ENCODE data around the gene NLRP6.
"Not testable (repeated sequence)": the region's sequence is repeated elsewhere in the genome, so short reads cannot be mapped to it uniquely, and the experiment has no call there.

Gene NLRP6

DNA sequence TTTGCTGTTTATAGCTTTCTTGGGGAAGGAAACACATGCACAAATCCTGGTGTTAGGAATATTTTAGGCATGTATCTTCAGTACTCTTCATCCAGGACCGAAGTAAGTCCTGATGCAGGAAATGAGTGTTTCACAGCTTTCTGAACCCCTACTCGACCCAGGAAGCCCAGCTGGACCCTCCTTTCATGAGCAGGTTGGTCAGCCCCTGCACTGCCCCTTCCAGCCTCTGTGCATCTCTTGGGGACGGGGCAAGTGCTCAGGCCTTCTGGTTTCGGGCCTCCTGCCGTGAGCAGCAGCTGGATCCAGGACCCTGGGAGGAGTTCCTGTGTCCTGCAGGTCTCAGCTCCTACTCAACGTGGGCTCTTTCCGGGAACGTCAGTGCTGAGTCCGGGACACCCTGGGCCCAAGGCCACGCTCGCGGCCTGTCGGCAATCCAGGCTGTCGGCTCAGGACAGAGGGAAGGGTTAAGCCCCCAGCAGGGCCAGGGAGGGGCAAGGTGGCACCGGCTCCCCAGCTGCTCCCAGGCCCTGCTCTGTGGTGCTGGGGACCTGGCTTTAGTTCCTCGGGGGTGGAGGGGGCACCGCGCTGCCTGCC lies 31.9 kb downstream of the NLRP6 start:
- DNase-seq: not testable (repeated sequence)

- DNase-seq: not testable (repeated sequence)
Measured at GRCh38 chr11:311013-311748, 33.0 kb downstream of the NLRP6 start.

DNA sequence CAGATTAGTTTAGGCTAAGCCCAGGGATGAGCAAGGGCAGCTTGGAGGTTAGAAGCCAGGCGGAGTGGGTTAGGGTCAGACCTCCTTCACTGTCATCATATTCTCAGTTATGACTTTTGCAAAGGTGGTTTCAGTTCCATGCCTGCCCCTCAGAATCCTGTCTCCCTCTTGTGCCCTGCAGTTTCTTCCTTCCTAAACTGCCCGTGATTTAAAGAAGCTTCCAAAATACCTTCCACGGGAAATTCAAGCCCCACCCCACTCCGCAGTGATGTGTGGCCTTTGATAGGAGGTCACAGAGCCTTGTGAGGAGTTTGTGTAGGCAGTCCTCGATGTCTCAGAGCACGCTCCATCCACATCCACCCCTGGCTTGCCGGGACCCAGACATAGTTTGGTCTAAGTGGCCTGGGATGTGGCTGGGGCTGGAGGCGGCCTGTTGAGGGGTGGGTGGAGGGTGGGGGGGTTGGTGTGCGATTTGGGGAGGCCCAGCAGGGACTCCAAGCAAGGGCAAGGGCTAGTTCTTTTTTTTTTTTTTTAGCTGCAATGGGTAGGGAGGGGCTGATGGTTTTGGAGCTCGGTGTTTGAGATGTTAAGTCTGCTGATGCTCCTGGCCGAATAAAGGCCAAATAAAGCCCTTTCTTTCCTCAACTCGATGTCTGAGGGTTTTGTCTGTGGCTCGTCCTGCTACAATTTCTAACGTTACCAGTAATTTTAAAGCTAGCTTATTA lies 34.0 kb downstream of the NLRP6 start:
- no peak for DNase-seq

- DNase-seq: no peak
Measured at GRCh38 chr11:313304-313786, 35.1 kb downstream of the NLRP6 start.

DNA sequence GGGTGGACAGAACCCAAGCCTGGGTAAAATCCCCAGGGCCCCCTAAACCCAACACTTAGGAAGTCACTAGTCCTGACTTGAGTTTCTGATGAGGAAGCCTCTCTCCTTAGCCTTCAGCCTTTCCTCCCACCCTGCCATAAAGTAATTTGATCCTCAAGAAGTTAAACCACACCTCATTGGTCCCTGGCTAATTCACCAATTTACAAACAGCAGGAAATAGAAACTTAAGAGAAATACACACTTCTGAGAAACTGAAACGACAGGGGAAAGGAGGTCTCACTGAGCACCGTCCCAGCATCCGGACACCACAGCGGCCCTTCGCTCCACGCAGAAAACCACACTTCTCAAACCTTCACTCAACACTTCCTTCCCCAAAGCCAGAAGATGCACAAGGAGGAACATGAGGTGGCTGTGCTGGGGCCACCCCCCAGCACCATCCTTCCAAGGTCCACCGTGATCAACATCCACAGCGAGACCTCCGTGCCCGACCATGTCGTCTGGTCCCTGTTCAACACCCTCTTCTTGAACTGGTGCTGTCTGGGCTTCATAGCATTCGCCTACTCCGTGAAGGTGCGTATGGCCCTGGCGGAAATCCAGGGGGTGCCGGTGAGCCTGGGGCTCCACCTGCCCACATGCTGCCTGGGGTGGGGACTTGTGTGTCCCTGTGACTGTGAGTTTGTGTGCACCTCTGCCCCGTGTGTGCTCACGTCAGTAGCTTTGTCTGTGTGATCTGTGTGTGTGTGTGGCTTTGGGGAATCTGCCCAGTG lies 35.8 kb downstream of the NLRP6 start, which contains the start of gene IFITM1:
TSS of gene IFITM1 (plus strand) at position 254 of the 767 bp plus-strand sequence. CDS start at position 385, 131 bp downstream.
- DNase-seq: no peak

DNA sequence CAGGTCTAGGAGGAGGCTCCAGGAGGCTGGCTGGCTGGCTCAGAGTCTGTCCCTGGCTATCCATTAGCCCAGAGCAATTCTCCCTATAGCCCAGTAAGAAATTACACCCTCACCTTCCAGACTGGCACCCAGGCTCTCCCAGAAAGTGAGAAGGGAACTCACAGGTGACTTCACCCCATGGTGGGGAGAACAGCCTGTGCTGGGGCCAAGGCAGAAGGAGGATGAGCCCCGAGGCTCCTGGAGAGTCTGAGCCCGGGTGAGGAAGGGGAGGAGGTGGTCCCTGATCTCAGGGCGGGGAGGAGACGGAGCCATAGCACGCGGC lies 36.3 kb downstream of the NLRP6 start:
- DNase-seq: not testable (repeated sequence)

GRCh38 chr11:315051-315481 lies 36.9 kb downstream of the NLRP6 start:
- DNase-seq: no peak

- DNase-seq: no peak
Measured at GRCh38 chr11:315516-315994, 37.3 kb downstream of the NLRP6 start.

- no peak for DNase-seq
Measured at GRCh38 chr11:316031-316701, 38.0 kb downstream of the NLRP6 start.

- no peak for DNase-seq
Measured at GRCh38 chr11:316891-317301, 38.7 kb downstream of the NLRP6 start.

DNA sequence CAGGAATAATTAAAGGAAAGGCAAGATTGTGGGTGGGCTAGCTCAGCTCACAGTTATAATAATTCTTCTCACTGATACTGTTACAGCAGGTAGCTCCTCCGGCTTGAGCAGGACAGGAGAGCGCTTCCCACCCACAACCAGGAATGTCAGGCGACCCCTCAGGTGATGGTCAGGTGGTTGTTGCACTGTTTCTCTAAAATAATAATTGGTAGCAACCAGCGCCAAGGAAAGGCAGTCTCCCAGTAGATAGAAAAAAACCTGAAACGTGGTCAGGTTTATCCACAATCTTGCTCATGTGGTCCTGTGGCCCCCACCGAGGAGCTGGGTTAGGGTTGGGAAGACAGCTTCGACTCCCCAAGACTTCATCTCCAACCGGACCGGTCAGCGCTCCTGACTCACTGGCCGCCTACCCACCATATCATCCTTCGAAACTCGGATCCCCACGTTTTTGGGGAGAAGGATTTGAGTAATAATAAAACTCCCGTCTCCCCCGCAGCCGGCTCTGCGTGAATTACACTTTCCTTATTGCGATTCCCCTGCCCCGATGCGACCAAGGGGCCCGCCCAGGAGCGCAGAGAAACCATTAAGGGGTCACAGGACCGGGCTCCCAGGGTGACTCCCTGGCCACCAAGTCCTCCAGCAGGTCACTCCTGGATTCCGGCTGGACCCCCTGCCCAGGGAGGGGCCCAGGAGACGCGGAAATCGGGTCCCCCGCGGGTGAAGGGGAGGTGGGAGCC lies 39.6 kb downstream of the NLRP6 start:
- DNase-seq: not testable (repeated sequence)

DNA sequence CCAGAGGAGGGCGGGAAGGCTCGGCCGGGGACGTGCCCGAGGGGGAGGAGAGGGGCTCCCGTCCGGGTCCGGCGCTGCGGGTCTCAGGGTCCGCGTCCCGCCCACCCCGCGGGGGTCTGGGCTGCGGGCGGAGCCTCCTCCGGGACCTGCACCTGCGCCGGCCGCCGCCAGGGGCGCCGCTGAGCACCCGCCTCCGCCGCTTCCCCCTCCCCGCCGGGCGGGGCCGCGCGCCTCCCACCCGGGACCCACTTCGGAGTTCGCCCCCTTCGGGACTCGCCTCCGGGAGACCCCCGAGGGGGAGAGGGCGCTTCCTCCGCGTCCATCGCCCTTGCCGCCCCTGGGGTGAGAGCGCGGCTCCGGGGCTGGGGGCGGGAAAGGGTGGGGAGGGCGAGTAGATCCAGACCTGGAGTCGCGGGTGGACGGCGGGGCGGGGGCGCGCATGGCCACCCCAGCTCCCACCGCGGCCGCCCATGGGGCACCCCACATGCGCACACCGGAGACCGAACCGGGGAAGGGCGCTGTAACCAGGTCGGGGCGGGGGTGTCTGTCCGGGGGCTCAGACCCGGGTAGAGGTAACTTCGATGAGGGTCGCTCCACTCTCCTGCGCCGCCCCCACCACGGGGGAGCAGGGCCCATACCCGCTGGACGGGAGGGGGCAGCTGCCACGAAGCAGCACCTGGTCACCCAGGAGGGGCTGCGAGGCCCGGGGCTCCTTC lies 40.4 kb downstream of the NLRP6 start:
- DNase-seq: not testable (repeated sequence)

DNA sequence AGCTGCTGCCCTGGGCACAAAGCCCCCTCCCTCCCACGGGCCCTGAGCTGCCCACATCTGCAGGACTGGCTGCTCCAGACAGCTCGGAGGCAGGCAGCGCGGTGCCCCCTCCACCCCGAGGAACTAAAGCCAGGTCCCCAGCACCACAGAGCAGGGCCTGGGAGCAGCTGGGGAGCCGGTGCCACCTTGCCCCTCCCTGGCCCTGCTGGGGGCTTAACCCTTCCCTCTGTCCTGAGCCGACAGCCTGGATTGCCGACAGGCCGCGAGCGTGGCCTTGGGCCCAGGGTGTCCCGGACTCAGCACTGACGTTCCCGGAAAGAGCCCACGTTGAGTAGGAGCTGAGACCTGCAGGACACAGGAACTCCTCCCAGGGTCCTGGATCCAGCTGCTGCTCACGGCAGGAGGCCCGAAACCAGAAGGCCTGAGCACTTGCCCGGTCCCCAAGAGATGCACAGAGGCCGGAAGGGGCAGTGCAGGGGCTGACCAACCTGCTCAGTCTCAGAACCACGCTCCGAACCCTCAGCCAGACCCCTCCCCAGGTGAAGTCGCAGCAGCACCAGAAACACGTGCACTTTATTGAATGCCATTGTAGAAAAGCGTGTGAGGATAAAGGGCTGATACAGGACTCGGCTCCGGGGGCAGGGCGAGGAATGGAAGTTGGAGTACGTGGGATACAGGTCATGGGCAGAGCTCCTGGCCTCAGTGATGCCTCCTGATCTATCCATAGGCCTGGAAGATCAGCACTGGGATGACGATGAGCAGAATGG lies 41.1 kb downstream of the NLRP6 start:
- not testable (repeated sequence) for DNase-seq

DNA sequence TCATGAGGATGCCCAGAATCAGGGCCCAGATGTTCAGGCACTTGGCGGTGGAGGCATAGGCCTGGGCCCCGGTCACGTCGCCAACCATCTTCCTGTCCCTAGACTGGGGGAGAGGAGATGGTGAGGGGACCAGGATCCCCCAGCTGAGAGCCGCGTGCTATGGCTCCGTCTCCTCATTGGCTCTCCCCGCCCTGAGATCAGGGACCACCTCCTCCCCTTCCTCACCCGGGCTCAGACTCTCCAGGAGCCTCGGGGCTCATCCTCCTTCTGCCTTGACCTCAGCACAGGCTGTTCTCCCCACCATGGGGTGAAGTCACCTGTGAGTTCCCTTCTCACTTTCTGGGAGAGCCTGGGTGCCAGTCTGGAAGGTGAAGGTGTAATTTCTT lies 41.7 kb downstream of the NLRP6 start:
- DNase-seq: not testable (repeated sequence)

DNA sequence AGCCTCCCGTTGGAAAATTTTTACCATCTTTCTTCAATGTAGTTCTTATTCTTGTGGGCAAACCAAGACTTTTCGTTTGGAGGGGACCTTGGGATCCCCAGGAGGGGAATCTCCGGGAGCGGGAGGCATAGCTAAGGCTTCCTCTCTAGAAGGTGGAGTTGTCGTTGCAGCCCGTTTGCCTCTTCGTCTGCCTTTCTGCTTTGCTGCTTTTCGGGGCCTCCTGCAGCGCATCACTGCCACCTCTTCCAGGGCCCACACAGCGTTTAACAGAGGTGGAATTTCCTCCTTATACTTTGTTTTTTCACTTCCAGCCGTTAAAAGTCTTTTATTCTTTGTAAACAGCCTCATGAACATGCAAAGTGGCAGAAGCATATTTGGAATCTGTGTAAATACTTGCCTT lies 45.9 kb downstream of the NLRP6 start:
- no peak for DNase-seq

- DNase-seq: not testable (repeated sequence)
Measured at GRCh38 chr11:324593-325517, 46.6 kb downstream of the NLRP6 start.

DNA sequence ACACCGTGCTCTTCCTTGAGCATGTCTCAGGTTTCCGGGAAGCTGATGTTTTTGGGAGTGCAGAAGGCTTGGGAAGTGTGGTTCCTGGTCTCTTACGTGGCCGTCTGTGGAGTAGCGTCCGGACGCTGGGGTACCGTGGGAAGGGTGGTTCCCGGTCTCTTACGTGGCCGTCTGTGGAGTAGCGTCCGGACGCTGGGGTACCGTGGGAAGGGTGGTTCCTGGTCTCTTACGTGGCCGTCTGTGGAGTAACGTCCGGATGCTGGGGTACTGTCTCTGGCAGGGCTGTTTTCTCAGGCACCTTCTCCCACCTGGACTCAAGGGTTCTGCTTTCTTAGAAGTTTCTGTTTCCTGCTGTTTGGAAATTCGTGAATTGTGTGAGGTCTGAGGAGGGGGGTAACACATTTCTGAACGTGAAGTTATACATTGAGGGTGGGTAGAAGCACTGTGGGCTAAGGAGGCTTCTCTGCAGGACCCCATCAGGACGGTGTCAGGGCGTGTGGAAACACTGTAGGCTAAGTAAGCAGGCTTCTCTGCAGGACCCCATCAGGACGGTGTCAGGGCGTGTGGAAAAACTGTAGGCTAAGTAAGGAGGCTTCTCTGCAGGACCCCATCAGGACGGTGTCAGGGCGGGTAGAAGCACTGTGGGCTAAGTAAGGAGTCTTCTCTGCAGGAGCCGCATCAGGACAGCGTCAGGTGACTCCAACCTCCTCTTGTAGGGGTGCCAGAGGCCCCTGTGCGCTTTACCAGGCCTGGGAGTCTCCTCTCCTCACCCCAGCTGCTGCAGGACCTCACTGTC lies 47.8 kb downstream of the NLRP6 start:
- no peak for DNase-seq

DNA sequence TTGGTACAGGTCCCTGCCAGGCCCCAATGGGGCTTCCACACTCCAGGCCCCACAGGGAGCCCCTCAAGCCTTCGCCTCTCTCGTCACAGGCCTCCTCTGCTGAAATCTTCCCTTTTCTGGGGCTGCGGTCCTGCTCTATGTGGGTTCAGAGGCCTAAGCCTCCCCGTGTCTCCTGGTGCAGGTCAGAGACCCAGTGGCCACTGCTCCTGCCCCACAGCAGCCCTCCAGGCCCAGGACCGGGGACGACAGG lies 48.3 kb downstream of the NLRP6 start:
- no peak for DNase-seq
